Pancreas (tissue), 10 donors: Measurements from ENCODE around the gene C16orf89. TPM values are rescaled to one million over a fixed set of nuclear protein-coding genes. Genes with fewer than 3 reads are reported as not detected.

Experiments used
- ATAC-seq, 4 donors: fragments of 200-7000 bp; cut with Tn5 transposase; one replicate each; pipeline versions ENCODE4 v1.8.0 to v1.9.1; 2020; ENCODE audit warnings: mild to moderate bottlenecking in 4 of 4, moderate library complexity in 4 of 4
- DNase-seq, 6 donors: peaks; one replicate each; pipeline ENCODE4 v3.0.0-alpha.2; 2020
- FAIRE-seq: peaks from 2 replicates; lab custom pipeline; 2012; peaks lifted over from hg19 to GRCh38; lab: Jason Lieb, UNC
- H3K27ac ChIP-seq, 4 donors: fragments of 200-600 bp; sonication (generic); 1 replicate in 3 of 4; 2 replicates in 1 of 4; pipeline versions ENCODE4 v1.5.0 to v1.8.0; 2020
- H3K27me3 ChIP-seq, 4 donors: fragments of 200-600 bp; one replicate each; pipeline ENCODE4 v1.8.0; 2021
- H3K36me3 ChIP-seq, 3 donors: fragments of 200-600 bp; sonication (generic) in 1 of 3; one replicate each; pipeline versions ENCODE4 v1.5.0 to v1.8.0; 2020 to 2021
- H3K4me1 ChIP-seq, 3 donors: fragments of 200-600 bp; one replicate each; pipeline ENCODE4 v1.8.0; 2021
- H3K4me3 ChIP-seq, 4 donors: fragments of 200-600 bp; sonication (generic) in 2 of 4; one replicate each; pipeline versions ENCODE4 v1.5.0 to v1.8.0; 2020 to 2021
- H3K9me3 ChIP-seq, 4 donors: fragments of 200-600 bp; one replicate each; pipeline ENCODE4 v1.8.0; 2021
- WGBS, 2 donors: extraction: QIAGEN DNeasy Blood & Tissue Kit; methylation state at CpG; one replicate each; pipeline ENCODE4 v1.1.7; 2013; 5-methylcytosine and 5-hydroxymethylcytosine counted together
- intact Hi-C, 3 donors: fragments of 100-400 bp; cut with DNase I; formaldehyde crosslinking; loops; one replicate each; pipeline versions ENCODE4 v1.11.1 to v1.14.2; 2022
- polyA plus RNA-seq, 2 donors: library from polyadenylated mRNA; stranded (reverse); fragments of 200-250 nt; gene quantifications; one replicate each; pipeline ENCODE4 v1.2.3, GENCODE V29; 2013
- total RNA-seq, 6 donors: library from RNA; stranded (reverse); fragmentation: NEBNext Ultra II Directional in 4 of 6; extraction: Animal tissue kit (Norgen Biotek cat#: 25700) in 4 of 6; gene quantifications; one replicate each; pipeline versions ENCODE4 v1.2.1 to v1.2.4, GENCODE V29; 2021 to 2023
- TF ChIP-seq, protein P1 (sequence below), 4 donors: fragments of 200-600 bp; sonication (generic) in 3 of 4; IDR thresholded peaks; one replicate each; pipeline versions ENCODE4 v1.5.0 to v1.8.0; 2021; ENCODE audit warnings: antibody characterized with exemption in 4 of 4
- donor health status: healthy with polysubstance abuse.
- donor health status: DM: no; HTN: no; CAD: no; lungs with moderate emphysema.
- donor health status: DM: no; HTN: no; CAD: no.
- donor health status: control.
- donor health status: control.
- donor health status: Bipolar disorder and iron deficiency.
- donor health status: DM: yes; HTN: yes; CAD: no.
- donor health status: DM: no; HTN: no; CAD: no.
- donor health status: DM: no; HTN: no; CAD: no.
- donor health status: DM: yes; HTN: yes; CAD: no.

C16orf89 gene
- total and polyA plus RNA-seq, 8 donors, result 1.1 to 9.1 (median 2.3) TPM; not detected in 1

DNA sequence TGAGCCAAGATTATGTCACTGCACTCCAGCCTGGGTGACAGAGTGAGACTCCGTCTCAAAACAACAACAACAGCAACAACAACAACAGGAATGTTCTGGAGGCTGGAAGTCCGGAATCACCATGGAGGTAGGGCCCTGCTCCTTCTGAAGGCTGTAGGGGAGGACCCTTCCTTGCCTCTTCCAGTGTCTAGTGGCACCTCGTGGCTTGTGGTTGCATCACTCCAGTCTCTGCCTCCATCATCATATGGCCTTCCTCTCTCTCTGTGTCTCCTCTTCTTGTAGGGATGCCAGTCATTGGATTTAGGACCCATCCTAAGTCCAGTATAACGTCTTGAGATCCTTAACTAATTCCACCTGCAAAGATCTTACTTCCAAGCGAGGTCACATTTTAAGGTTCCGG is 46.0 kb downstream of the C16orf89 start:
- ATAC-seq (no peak), FAIRE-seq (no peak), DNase-seq (no peak)
- Histone ChIP-seq H3K9me3 (no peaks in the 10 kb centered on the region), H3K27me3 (no peaks in the 10 kb centered on the region), H3K4me1 (no peaks in the 10 kb centered on the region), H3K4me3 (no peak overlapping the region), H3K27ac (no peak overlapping the region), H3K36me3 (no peaks in the 10 kb centered on the region)
- intact Hi-C loops, result no loop called here
- 48 to 63% methylated on average over 6 of the region's 6 CpGs for WGBS, 2 donors
- TF ChIP-seq, protein P1, sequence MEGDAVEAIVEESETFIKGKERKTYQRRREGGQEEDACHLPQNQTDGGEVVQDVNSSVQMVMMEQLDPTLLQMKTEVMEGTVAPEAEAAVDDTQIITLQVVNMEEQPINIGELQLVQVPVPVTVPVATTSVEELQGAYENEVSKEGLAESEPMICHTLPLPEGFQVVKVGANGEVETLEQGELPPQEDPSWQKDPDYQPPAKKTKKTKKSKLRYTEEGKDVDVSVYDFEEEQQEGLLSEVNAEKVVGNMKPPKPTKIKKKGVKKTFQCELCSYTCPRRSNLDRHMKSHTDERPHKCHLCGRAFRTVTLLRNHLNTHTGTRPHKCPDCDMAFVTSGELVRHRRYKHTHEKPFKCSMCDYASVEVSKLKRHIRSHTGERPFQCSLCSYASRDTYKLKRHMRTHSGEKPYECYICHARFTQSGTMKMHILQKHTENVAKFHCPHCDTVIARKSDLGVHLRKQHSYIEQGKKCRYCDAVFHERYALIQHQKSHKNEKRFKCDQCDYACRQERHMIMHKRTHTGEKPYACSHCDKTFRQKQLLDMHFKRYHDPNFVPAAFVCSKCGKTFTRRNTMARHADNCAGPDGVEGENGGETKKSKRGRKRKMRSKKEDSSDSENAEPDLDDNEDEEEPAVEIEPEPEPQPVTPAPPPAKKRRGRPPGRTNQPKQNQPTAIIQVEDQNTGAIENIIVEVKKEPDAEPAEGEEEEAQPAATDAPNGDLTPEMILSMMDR (IDR thresholded peaks at IDR 0.05), result no peak

DNA sequence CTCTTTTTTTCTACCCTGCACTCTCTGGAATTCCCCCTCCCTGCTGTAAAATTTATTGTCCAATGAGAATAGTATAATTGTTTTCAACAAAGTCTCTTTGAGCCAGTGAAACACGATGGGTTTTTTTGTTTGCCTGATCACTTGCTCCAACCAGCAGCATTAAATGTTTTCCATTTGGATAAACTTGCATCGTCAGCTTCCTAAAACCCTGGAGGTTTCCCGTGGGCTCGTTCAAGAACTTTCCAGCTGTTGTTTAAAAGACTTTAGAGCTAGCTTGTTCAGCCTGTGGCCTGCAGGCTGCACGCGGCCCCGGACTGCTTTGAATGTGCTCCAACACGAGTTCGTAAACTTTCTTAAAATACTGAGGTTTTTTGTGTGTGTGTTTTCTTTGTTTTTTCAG is 47.0 kb downstream of the C16orf89 start:
- no peak for DNase-seq
- no peak overlapping the region for H3K4me3 ChIP-seq
- peak in 1 of 4 donors; percentile 53 for ATAC-seq
- no peaks in the 10 kb centered on the region for H3K4me1 ChIP-seq
- H3K27me3 ChIP-seq, result no peaks in the 10 kb centered on the region
- TF ChIP-seq, protein P1 (IDR thresholded peaks at IDR 0.05), result no peak
- intact Hi-C loops, result no loop called here
- no peak for FAIRE-seq
- WGBS, 2 donors, result 34 to 49% methylated on average over 9 of the region's 9 CpGs
- H3K27ac ChIP-seq, result no peak overlapping the region
- no peaks in the 10 kb centered on the region for H3K9me3 ChIP-seq
- no peaks in the 10 kb centered on the region for H3K36me3 ChIP-seq

DNA sequence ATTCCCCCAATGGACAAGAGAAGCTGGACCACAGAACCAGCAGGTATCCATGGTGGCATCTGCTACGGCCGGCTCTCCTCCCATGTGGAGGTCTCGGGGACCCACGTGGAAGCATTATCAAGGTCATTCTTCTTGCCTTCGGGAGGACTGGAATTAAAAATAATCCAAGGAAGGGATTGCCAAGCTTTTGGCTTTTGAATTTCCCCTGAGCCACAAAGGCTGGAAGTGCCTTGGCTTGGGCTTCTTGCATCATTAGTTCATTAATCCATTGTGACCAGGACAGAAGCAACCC is 48.1 kb downstream of the C16orf89 start:
- no peaks in the 10 kb centered on the region for H3K4me1 ChIP-seq
- H3K4me3 ChIP-seq, result no peak overlapping the region
- H3K27ac ChIP-seq, result no peak overlapping the region
- H3K9me3 ChIP-seq, result no peaks in the 10 kb centered on the region
- DNase-seq (no peak), FAIRE-seq (no peak), ATAC-seq (no peak)
- WGBS, 2 donors, result 74 to 83% methylated on average over 5 of the region's 5 CpGs
- no peaks in the 10 kb centered on the region for H3K27me3 ChIP-seq
- intact Hi-C loops, result no loop called here
- TF ChIP-seq, protein P1 (IDR thresholded peaks at IDR 0.05), result no peak
- no peaks in the 10 kb centered on the region for H3K36me3 ChIP-seq

DNA sequence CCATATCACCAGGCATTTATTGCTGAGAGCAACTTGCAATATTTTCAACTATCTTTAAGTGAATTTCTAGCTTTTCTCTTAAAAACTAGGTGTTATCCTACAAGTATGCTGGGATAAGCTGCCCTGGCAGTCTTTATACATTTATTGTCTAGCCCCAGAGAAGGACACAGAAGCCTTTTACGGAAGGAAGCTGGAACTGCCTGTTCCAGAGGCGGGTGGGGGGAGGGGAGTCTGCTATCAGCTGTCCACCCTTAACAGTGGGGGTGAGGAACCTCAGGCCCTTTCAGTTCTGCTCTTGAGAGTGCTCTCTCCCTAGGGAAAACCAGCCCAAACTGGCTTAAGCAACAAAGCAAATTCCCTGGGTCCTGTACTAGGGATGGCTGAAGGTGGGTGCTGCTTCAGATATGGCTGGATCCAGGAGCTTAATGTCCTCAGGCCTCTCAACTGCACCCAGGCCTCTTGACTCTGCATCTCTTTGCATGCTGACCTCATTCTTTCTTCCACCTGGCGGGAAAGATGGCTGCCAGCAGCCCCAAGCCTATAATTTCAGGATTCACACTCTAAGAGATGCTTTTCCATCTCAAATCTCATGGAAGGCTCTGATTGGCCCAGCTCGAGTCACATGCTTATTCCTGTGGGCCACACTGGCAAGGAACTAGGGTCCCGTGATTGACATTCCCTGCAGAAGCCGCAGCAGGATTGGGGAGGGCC is 48.6 kb downstream of the C16orf89 start:
- WGBS, 2 donors, result 60 to 71% methylated on average over 6 of the region's 6 CpGs
- no peak for FAIRE-seq

DNA sequence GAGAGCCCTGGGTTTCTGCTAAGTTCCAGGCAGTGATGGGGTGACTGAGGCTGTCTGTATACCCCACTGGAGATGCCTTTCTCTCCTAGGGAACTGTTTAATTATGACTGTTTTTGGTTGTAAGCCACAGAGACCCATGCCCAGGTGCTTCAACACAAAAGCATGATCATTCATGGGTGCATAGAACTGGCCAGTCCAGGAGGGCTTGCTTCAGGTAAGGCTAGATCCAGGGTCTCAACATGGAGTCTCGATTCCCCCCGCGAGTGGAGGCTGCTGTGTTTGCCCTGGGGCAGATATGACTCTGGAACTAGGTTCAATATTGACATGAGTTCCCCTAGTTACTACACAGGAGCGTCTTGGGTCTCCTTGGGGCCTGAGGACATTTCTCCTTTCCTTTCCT is 49.9 kb downstream of the C16orf89 start:
- no peaks in the 10 kb centered on the region for H3K27me3 ChIP-seq
- FAIRE-seq, result no peak
- no peak overlapping the region for H3K27ac ChIP-seq
- no peak for ATAC-seq
- WGBS, 2 donors, result 80 to 89% methylated on average over 4 of the region's 4 CpGs
- no peaks in the 10 kb centered on the region for H3K4me1 ChIP-seq
- no peak overlapping the region for H3K4me3 ChIP-seq
- TF ChIP-seq, protein P1 (IDR thresholded peaks at IDR 0.05), result no peak
- H3K36me3 ChIP-seq, result no peaks in the 10 kb centered on the region
- H3K9me3 ChIP-seq, result no peaks in the 10 kb centered on the region
- DNase-seq, result no peak
- intact Hi-C loops, result no loop called here

More for the DNA sequence above, 48.6 kb downstream of the C16orf89 start:
- H3K36me3 ChIP-seq, result no peaks in the 10 kb centered on the region
- TF ChIP-seq, protein P1 (IDR thresholded peaks at IDR 0.05), result no peak
- H3K4me3 ChIP-seq, result no peak overlapping the region
- no peak for ATAC-seq
- no peak for DNase-seq
- no peaks in the 10 kb centered on the region for H3K27me3 ChIP-seq
- H3K27ac ChIP-seq, result no peak overlapping the region
- H3K9me3 ChIP-seq, result no peaks in the 10 kb centered on the region
- intact Hi-C loops, result no loop called here
- H3K4me1 ChIP-seq, result no peaks in the 10 kb centered on the region
